Activated CD4-positive, alpha-beta T cell treated with anti-CD3 and anti-CD28 coated beads, Interleukin-2, amount 50 U/mL, for 48 hours (primary cell): ENCODE results near the gene MYO1E.
"Not testable (repeated sequence)": the region's sequence is repeated elsewhere in the genome, so short reads cannot be mapped to it uniquely, and the experiment has no call there.

ENCODE experiments used
- DNase-seq, 2 experiments: peaks; one replicate each; pipeline ENCODE4 v3.0.0-alpha.2; 2020

Gene MYO1E

GRCh38 chr15:59349680-59350420 lies 22.8 kb downstream of the MYO1E start:
- DNase-seq = peak; percentile 24 to 38

DNA sequence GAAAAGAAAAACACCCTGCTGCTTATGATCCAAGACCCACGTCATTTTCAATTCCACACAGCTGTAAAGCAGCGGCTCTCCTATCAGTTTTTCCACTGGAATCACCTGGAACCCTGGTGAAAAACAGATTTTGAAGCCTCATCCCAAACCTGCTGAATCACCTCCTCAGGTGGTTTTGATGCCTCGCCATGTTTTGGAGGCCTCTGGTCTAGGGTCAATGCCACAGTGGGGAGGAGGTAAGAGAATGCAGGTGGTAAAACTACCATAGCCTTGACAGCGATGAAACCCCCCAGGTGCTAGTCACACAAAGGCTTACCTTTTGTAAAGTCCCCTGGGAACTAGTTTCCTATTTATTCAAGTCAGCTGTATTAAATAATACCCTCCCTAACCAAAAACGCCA lies 24.8 kb downstream of the MYO1E start:
- no peak for DNase-seq

DNA sequence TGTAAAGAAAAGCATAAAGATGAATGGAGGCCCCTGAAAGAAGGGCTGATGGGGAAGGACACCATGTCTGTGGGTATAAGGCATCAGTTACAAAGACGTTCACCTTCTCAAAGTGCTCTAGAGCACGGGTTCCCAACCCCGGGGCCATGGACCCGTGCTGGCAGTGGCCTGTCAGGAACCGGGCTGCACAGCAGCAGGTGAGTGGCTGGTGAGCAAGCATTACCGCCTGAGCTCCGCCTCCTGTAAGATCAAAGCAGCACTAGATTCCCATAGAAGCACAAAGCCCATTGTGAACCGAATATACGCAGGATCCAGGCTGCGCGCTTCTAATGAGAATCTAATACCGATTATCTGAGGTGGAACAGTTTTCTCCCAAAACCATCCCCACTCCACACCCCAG lies 25.7 kb downstream of the MYO1E start:
- no peak for DNase-seq

DNA sequence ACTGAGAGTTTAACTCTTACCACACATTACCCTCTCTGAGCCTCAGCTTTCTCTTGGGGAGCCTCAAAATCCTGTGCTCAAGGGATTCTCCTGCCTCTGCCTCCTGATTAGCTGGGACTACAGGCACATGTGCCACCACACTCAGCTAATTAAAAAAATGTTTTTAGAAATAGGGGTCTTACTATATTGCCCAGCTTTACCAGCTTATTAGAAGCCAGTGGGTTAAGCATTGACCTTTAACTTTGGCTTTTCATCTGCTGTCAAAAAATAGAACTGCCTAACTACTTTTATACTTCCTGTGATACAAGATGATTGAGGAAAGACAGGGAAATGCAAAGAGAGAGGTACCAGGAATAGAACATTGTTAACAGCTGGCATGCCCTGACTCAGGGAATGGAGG lies 27.3 kb downstream of the MYO1E start:
- DNase-seq = no peak

DNA sequence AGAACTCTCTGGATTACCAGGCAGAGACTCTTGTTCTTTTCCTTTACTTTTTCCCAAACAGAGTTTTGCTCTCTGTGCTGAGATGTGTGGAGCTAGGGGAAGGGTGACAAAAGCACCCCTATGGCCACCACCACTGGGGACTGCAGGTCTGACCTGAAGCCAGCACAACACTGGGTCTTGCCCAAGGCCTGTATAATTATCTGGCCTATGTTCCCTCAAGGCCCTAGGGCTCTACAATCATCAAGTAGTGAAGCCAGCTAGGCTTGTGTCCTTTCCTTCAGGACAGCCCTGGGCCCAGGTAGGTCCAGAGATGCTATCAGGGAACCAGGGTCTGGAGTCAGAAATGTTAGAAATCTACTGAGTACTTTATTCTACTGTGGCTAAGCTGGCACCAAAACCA lies 28.4 kb downstream of the MYO1E start:
- no peak for DNase-seq

DNA sequence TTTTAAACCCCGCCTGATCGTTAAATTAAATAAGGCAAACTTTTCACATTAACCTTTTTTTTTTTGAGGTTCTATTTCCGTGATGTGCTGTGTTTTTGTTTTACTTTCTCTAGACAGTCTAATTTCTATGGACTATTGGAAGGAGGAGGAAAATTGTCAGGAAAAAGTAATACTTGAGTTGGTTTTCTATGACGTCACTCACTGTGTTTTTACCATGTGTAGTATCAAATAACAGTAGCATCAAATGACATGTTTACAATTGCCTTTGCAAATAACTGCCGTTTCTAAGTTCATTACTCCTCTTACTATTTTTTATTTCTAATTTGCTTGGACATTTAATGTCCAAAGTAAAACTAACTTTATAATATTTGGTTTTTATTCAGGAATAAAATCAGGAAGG lies 32.3 kb downstream of the MYO1E start:
- no peak for DNase-seq

- DNase-seq = no peak
Measured at GRCh38 chr15:59339252-59339672, 33.4 kb downstream of the MYO1E start.

DNA sequence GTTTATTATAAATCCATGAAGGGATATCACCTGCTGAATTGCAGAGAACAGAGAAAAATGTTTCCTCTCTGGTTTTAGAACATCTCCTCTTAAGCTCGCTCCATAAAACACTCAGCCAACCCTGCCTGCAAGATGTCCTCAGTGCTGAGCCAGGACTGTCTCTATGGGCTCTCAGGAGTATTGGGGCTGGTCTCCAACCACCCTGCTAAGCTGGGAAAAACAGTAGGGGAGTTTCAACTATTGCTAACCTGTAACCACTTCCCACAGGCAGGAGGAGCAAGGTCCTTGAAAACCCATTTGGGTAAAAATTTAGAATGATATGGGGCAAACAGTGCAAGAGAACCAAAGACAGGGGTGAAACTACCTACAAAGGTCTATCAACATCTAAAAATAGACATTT lies 34.3 kb downstream of the MYO1E start:
- DNase-seq = no peak

DNA sequence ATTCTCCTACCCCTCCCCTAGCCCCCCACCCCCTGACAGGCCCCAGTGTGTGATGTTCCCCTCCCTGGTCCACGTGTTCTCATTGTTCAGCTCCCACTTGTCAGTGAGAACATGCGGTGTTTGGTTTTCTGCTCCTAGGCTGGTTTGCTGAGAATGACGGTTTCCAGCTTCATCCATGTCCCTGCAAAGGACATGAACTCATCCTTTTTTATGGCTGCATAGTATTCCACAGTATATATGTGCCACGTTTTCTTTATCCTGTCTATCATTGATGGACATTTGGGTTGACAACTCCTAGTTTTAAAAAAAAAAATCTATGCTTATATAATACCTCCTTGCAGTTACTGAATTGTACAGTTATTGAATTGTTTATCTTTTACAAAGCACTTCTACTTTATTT lies 35.9 kb downstream of the MYO1E start:
- DNase-seq = not testable (repeated sequence)

DNA sequence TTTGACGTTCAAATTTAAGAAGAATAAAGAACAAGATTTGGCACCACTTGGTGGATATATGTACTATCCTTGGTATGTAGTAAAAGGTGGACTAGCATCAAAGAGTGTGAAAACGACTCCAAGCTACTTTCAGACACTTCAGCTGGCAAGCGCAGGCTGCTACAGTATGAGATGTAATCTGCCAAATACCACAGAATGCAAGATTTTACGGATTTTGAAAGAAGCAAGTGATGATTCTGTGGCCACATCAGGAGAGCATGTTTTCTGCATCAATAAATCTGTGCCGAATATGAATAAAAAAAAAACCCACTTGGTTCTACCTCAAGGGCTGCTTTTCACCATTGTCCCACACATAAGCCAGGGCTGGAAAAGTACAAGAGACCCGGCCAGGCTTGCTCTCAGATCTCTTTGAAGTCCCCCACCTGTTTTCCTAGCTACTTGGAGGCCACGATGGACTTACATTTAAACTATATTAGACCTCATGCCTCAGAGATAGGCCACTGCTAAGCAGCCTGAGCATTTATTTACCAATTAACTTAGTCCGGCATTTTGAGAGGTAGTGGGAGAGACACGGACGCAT lies 37.4 kb downstream of the MYO1E start:
- DNase-seq = no peak

- DNase-seq = no peak
Measured at GRCh38 chr15:59334076-59334415, 38.6 kb downstream of the MYO1E start.

DNA sequence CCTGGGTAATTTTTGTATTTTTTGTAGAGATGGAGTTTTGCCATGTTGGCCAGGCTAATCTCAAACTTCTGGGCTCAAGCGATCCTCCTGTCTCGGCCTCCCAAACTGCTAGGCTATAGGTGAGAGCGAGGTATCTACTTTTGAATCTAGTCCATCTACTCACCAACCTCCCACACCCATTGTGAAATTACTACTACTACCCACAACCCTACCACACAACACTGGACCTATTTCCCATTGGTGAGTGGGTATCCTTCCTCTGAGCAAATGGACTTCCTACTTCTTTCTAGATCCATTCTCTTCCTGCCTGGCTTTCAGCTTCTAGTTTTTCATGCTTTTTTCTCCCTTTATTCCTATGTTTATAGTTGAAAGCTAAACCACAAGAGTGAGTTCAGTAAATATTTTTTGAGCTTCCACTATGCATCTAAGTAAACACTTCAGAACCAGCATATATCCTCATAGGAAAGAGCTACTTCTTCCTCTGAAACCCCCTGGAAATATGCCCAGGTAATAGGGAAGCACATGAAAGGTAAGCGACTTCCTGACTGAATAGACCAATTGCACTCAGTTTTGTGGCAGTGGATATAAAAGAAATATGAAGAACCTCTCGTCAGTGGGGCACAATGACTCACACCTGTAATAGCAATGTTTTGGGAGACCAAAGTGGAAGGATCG lies 39.1 kb downstream of the MYO1E start:
- DNase-seq = no peak

- no peak for DNase-seq
Measured at GRCh38 chr15:59332009-59332408, 40.7 kb downstream of the MYO1E start.

GRCh38 chr15:59330649-59331048 lies 42.0 kb downstream of the MYO1E start:
- no peak for DNase-seq

GRCh38 chr15:59329570-59330350 lies 42.9 kb downstream of the MYO1E start:
- DNase-seq = no peak

- DNase-seq = no peak
Measured at GRCh38 chr15:59329091-59329490, 43.6 kb downstream of the MYO1E start.

GRCh38 chr15:59327942-59328341 lies 44.7 kb downstream of the MYO1E start:
- DNase-seq = no peak

DNA sequence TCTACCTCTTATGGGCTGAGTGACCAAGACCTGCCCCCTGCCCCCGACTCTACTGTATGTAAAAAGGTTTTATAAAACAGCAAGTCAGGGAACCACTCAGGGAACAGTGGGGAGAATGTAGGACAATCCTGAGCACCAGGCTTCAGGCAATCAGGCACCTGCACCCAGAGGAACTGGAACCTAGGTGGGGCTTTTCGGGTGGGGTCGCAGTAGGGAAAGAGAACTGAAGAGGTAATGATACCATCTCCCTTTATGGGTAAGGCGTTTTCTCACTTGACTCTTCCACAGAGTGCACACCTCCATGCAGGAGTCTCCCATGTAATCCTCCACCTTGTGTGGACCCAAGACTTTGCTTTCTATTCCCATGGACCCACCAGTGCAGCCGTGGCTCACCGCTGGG lies 45.8 kb downstream of the MYO1E start:
- no peak for DNase-seq

DNA sequence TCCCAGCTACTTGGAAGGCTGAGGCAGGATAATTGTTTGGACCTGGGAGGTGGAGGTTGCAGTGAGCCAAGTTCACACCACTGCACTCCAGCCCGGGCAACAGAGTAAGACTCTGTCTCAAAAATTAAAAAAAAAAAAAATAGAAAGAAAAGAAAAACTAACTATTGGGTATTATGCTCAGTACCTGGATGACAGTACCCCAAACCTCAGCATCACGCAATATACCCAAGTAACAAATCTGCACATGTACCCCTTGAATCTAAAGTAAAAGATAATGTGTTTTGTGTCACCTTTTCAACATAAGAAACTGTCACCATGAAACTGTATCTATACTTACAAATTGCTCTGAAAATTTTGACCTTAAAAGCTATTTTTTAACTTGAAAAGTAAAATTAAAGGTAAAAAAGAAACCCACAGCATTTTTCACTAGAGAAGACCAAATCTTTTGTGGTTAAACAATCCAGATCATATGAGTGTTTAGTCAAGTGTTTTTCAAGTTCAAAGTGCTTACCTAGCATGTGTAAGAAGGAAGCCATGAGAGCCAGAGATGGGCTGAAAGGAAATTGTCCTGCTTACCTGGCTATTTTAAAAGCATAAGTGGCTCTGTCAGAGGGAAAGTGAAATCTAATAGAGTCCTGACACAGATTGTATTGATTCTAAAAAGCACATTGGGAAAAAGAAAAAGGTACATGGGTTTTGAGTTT lies 50.5 kb downstream of the MYO1E start:
- no peak for DNase-seq

- no peak for DNase-seq
Measured at GRCh38 chr15:59321000-59321689, 51.5 kb downstream of the MYO1E start.

DNA sequence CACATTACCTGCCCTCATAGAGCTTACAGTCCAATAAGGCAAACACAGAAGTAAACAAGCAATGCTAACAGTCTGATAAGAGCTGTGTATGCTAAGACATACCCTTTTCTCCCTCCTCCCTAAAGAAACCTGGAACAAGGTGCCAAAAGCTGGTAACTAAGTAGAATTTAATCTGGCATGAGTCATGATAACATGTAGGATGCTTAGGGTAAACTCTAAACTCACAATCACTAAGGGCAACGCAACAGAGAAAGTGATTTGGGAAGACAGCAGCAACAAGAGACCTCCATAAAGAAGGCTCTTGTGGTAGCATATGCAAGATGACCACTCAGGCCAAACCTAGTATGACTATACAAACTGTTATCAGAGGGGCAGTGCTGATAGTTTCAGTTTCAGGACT lies 55.5 kb downstream of the MYO1E start:
- no peak for DNase-seq

- no peak for DNase-seq
Measured at GRCh38 chr15:59315914-59316451, 56.7 kb downstream of the MYO1E start.
